Tibial nerve (tissue), 4 donors: ENCODE data around the gene PHETA1.

ENCODE experiments used
- EP300 ChIP-seq, 2 donors: sonication (generic); formaldehyde crosslinking; IDR thresholded peaks; one replicate each; pipeline ENCODE4 v1.6.1; 2017; ENCODE audit warnings: antibody characterized with exemption in 2 of 2, mild to moderate bottlenecking in 1 of 2
- POLR2A ChIP-seq, 2 donors: fragments of 450-650 bp; IDR thresholded peaks; one replicate each; pipeline ENCODE4 v1.6.1; 2017; ENCODE audit warnings: antibody characterized with exemption in 2 of 2, mild to moderate bottlenecking in 2 of 2, moderate library complexity in 2 of 2
- TF ChIP-seq, protein P1 (sequence below), 5 experiments: fragments of 200-600 bp in 3 of 5; fragments of 450-650 bp in 2 of 5; sonication (generic) in 3 of 5; IDR thresholded peaks; one replicate each; pipeline ENCODE4 v1.5.1; 2016 to 2019; ENCODE audit warnings: antibody characterized with exemption in 5 of 5, mild to moderate bottlenecking in 3 of 5, moderate library complexity in 2 of 5

DNA sequence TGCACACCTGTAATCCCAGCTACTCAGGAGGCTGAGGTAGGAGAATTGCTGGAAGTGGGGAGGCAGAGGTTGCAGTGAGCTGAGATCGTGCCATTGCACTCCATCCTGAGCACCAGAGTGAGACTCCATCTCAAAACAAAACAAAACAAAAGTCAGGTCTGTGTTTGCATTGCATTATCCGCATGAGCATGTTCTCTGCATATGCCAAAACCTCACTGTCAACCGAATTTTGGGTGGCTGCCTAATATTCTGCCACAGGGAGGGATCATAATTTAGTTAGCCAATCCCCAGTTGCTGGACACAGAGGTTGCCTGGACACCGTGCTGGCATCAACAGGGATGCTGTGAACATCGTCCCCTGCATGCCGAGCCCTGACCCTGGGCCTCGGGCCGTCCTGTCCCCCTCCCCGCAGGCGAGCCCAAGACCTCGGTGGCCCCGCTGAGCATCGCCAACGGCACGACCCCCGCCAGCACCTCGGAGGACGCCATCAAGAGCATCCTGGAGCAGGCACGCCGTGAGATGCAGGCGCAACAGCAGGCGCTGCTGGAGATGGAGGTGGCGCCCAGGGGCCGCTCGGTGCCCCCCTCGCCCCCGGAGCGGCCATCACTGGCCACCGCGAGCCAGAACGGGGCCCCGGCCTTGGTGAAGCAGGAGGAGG lies 49.2 kb downstream of the PHETA1 start:
- TF ChIP-seq POLR2A (IDR thresholded peaks at IDR 0.05) (no peak), EP300 (IDR thresholded peaks at IDR 0.05) (no peak)
- TF ChIP-seq, protein P1, sequence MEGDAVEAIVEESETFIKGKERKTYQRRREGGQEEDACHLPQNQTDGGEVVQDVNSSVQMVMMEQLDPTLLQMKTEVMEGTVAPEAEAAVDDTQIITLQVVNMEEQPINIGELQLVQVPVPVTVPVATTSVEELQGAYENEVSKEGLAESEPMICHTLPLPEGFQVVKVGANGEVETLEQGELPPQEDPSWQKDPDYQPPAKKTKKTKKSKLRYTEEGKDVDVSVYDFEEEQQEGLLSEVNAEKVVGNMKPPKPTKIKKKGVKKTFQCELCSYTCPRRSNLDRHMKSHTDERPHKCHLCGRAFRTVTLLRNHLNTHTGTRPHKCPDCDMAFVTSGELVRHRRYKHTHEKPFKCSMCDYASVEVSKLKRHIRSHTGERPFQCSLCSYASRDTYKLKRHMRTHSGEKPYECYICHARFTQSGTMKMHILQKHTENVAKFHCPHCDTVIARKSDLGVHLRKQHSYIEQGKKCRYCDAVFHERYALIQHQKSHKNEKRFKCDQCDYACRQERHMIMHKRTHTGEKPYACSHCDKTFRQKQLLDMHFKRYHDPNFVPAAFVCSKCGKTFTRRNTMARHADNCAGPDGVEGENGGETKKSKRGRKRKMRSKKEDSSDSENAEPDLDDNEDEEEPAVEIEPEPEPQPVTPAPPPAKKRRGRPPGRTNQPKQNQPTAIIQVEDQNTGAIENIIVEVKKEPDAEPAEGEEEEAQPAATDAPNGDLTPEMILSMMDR (IDR thresholded peaks at IDR 0.05), result no peak
